Measurements from ENCODE around the gene LEUTX. TPM values are rescaled to one million over a fixed set of nuclear protein-coding genes. Genes with fewer than 3 reads are reported as not detected.

LEUTX gene
- total RNA-seq, 6 experiments from 2014 or later, result not detected

DNA sequence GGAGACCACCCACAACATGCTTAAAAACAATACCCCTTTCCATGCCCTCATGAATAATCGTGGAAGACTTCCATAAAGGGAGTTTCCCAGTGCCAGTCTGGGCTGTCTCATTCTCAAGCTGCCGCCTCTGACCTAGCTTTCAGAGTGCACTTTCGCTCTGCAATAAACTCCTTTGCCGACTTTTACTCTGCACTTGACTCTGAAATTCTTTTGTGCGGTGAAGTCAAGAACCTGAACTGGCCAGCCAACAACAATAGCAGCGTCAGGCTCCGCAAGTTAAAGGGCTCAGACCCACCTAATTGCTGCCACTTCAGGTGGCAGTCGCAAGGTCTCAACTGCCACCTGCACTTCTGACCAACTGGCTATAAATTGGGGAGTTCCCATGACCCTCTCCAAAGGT, 10.3 kb upstream of the LEUTX start:
- intact Hi-C loops (cut with DNase I), result no loop called here
- TF ChIP-seq POLR2A (IDR thresholded peaks at IDR 0.05), result no peak
- TF ChIP-seq, protein P1, sequence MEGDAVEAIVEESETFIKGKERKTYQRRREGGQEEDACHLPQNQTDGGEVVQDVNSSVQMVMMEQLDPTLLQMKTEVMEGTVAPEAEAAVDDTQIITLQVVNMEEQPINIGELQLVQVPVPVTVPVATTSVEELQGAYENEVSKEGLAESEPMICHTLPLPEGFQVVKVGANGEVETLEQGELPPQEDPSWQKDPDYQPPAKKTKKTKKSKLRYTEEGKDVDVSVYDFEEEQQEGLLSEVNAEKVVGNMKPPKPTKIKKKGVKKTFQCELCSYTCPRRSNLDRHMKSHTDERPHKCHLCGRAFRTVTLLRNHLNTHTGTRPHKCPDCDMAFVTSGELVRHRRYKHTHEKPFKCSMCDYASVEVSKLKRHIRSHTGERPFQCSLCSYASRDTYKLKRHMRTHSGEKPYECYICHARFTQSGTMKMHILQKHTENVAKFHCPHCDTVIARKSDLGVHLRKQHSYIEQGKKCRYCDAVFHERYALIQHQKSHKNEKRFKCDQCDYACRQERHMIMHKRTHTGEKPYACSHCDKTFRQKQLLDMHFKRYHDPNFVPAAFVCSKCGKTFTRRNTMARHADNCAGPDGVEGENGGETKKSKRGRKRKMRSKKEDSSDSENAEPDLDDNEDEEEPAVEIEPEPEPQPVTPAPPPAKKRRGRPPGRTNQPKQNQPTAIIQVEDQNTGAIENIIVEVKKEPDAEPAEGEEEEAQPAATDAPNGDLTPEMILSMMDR (IDR thresholded peaks at IDR 0.05), result no peak
- Histone ChIP-seq H3K9me3 (no peaks in the 10 kb centered on the region), H3K36me3 (no peaks in the 10 kb centered on the region), H3K4me3 (no peak overlapping the region), H3K4me1 (no peaks in the 10 kb centered on the region), H3K27ac (no peak overlapping the region), H3K27me3 (no peaks in the 10 kb centered on the region)
- WGBS (ENCODE audit: insufficient coverage, low coverage, low lambda C conversion rate, missing lambda C conversion rate), result 71% methylated on average over 8 of the region's 8 CpGs
- ATAC-seq (no peak), DNase-seq (no peak)

DNA sequence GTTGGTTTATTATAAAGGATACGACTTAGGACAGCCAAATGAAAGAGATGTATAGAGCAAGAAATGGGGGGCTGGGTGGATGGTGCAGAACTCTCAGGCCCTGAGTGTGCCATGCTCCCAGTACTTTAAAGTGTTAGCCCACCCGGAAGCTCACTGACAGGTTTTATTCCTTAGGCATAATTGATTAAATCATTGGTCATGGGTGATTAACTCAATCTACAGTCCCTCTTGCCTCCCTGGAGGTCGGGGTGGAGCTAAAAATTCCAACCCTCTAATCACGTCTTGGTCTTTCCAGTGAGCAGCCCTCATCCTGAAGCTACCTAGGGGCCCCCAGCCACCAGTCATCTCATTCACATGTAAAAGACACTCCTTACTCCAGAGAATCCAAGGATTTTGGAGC, 9.9 kb upstream of the LEUTX start:
- TF ChIP-seq, protein P1 (IDR thresholded peaks at IDR 0.05), result no peak
- 51% methylated on average over 4 of the region's 4 CpGs for WGBS (ENCODE audit: insufficient coverage, low coverage, low lambda C conversion rate, missing lambda C conversion rate)
- no peak overlapping the region for H3K27ac ChIP-seq
- ATAC-seq (no peak), DNase-seq (no peak)
- no peaks in the 10 kb centered on the region for H3K36me3 ChIP-seq
- no peaks in the 10 kb centered on the region for H3K27me3 ChIP-seq
- intact Hi-C loops (cut with DNase I), result no loop called here
- H3K4me3 ChIP-seq, result no peak overlapping the region
- H3K9me3 ChIP-seq, result no peaks in the 10 kb centered on the region
- H3K4me1 ChIP-seq, result no peaks in the 10 kb centered on the region

DNA sequence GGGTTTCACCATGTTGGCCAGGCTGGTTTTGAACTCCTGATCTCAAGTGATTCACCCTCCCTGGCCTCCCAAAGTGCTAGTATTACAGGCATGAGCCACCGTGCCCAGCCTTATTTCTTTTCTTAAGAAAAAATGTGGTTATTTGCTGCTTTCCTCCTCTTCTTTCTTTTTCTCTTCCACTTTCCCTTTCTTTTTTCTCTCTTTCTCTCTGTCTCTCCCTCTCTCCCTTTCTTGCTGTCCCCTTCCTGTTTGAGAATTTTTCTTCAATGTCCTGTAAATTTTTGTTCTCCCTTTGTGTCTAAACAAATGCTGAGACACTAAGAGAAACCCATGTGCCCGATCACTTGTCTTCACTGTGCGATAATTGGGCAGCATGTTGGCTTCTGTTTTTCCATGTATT, 2.2 kb downstream of the LEUTX start:
- intact Hi-C loops (cut with DNase I), result no loop called here
- H3K36me3 ChIP-seq, result no peaks in the 10 kb centered on the region
- no peaks in the 10 kb centered on the region for H3K27me3 ChIP-seq
- no peak overlapping the region for H3K27ac ChIP-seq
- H3K4me1 ChIP-seq, result no peaks in the 10 kb centered on the region
- ATAC-seq (no peak), DNase-seq (no peak)
- H3K4me3 ChIP-seq, result no peak overlapping the region
- no peaks in the 10 kb centered on the region for H3K9me3 ChIP-seq
- 70% methylated on average over 3 of the region's 3 CpGs for WGBS (ENCODE audit: insufficient coverage, low coverage, low lambda C conversion rate, missing lambda C conversion rate)
- TF ChIP-seq POLR2A (IDR thresholded peaks at IDR 0.05), result no peak
- TF ChIP-seq, protein P1 (IDR thresholded peaks at IDR 0.05), result no peak

DNA sequence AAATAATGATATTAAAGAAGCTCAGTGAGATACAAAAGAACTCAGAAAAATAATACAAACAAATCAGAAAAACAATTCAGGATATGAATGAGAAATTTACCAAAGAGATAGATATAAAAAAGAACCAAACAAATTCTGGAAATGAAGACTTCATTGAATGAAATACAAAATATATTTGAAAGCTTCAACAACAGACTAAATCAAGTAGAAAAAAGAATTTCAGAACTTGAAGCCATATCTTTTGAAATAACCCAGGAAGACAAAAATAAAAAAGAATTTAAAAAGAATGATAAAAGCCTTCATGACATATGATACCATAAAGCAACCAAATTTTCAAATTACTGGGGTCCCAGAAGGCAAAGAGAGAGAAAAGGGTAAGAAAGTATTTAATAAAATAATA, 9.6 kb downstream of the LEUTX start:
- H3K27me3 ChIP-seq, result no peaks in the 10 kb centered on the region
- TF ChIP-seq, protein P1 (IDR thresholded peaks at IDR 0.05), result no peak
- no peak for TF ChIP-seq POLR2A (IDR thresholded peaks at IDR 0.05)
- intact Hi-C loops (cut with DNase I), result no loop called here
- DNase-seq (no peak), ATAC-seq (no peak)
- no peaks in the 10 kb centered on the region for H3K36me3 ChIP-seq
- H3K9me3 ChIP-seq, result no peaks in the 10 kb centered on the region
- H3K4me1 ChIP-seq, result no peaks in the 10 kb centered on the region
- no peak overlapping the region for H3K27ac ChIP-seq
- no peak overlapping the region for H3K4me3 ChIP-seq

DNA sequence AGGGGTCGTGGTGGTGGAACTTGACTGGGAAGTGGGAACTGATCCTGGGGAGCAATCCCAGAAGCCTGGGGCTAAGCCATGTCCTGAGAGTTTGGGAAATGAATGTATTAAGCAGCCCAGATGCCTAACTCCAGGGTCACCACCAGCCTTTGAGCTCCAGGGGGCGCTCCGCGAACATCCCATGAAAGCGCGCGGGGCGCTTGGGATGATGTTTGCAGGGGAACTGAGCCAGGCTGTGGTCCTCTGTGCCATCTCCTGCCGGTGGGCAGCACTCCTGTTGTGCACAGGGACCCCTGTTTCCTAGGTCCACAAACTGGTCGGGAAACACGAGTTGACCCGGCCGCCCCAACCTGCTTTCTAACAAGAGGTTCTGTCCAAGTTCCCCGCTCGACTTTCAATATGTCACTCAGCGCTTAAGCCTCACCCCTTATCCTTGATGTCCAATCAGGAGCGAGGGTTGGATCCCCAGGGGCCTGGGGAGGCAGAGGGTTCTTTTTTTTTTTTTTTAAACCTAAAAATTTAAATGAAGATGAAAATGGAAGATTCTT, 14.4 kb downstream of the LEUTX start:
- WGBS (ENCODE audit: insufficient coverage, low coverage, low lambda C conversion rate, missing lambda C conversion rate), result 0% methylated on average over 9 of the region's 17 CpGs
- ATAC-seq (peak; percentile 97 to 99 (median 98)), DNase-seq (peak; percentile 73 to 74 (median 74))
- Histone ChIP-seq H3K9me3 (no peaks in the 10 kb centered on the region), H3K4me3 (peak overlapping the region; percentile 27 to 53 (median 37)), H3K4me1 (no peaks in the 10 kb centered on the region), H3K36me3 (no peaks in the 10 kb centered on the region), H3K27me3 (no peaks in the 10 kb centered on the region), H3K27ac (no peak overlapping the region)
- intact Hi-C loops (cut with DNase I), result loop anchor here in 1 of 2 donors (10.0 kb wide), 1 partner anchor 52 kb away; the partner anchor contains the start of gene FBL
- TF ChIP-seq, protein P1 (IDR thresholded peaks at IDR 0.05), result peak; percentile 82 to 91 (median 89)
- no peak for TF ChIP-seq POLR2A (IDR thresholded peaks at IDR 0.05)

All from right lobe of liver (tissue), 6 donors.